Dendritic cell treated with granulocyte-macrophage colony-stimulating factor and Interleukin-4, amounts not matched to agents 40 ng/mL and 50 ng/mL, for 4 days (primary cell): ENCODE results near the gene KLHL24.
"Not testable (repeated sequence)": the region's sequence is repeated elsewhere in the genome, so short reads cannot be mapped to it uniquely, and the experiment has no call there.

Source experiments
- H3K27ac Mint-ChIP-seq: one replicate; pipeline ENCODE4 v1.8.0; 2022; ENCODE audit warnings: mild to moderate bottlenecking, mixed read lengths
- H3K27me3 Mint-ChIP-seq: one replicate; pipeline ENCODE4 v1.8.0; 2022; ENCODE audit warnings: mild to moderate bottlenecking, mixed read lengths
- H3K36me3 Mint-ChIP-seq: one replicate; pipeline ENCODE4 v1.8.0; 2022; ENCODE audit warnings: low read depth, mixed read lengths
- H3K4me1 Mint-ChIP-seq: one replicate; pipeline ENCODE4 v1.8.0; 2022; ENCODE audit warnings: low read depth, mixed read lengths
- H3K4me3 Mint-ChIP-seq: one replicate; pipeline ENCODE4 v1.8.0; 2022; ENCODE audit warnings: mild to moderate bottlenecking, moderate library complexity, mixed read lengths
- H3K9me3 Mint-ChIP-seq: one replicate; pipeline ENCODE4 v1.8.0; 2022; ENCODE audit warnings: mixed read lengths
- intact Hi-C: fragments of 100-400 bp; cut with micrococcal nuclease; formaldehyde crosslinking; loops from one replicate; pipeline ENCODE4 v1.15.0; 2022

Gene KLHL24, protein sequence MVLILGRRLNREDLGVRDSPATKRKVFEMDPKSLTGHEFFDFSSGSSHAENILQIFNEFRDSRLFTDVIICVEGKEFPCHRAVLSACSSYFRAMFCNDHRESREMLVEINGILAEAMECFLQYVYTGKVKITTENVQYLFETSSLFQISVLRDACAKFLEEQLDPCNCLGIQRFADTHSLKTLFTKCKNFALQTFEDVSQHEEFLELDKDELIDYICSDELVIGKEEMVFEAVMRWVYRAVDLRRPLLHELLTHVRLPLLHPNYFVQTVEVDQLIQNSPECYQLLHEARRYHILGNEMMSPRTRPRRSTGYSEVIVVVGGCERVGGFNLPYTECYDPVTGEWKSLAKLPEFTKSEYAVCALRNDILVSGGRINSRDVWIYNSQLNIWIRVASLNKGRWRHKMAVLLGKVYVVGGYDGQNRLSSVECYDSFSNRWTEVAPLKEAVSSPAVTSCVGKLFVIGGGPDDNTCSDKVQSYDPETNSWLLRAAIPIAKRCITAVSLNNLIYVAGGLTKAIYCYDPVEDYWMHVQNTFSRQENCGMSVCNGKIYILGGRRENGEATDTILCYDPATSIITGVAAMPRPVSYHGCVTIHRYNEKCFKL

GRCh38 chr3:183635431-183636220 is at the start of gene KLHL24:
TSS of gene KLHL24 (plus strand) at chr3:183635623. CDS start at chr3:183650357, 14,734 bp downstream.
- Mint-ChIP-seq H3K9me3 (no peaks in the 10 kb centered on the region), H3K4me1 (peaks cover 26% of the 10 kb centered on the region), H3K27ac (peak within 1 kb of the TSS; percentile 95), H3K27me3 (no peaks in the 10 kb centered on the region), H3K4me3 (peak within 1 kb of the TSS; percentile 93), H3K36me3 (peaks cover 8% of the 10 kb centered on the region)
- intact Hi-C loops, result loop anchor here (2.0 to 5.0 kb wide), 2 partner anchors 63 to 128 kb away; no protein-coding TSS in a partner anchor

- no peak overlapping the region for H3K4me3 Mint-ChIP-seq
- peaks cover 8% of the 10 kb centered on the region for H3K9me3 Mint-ChIP-seq
- H3K27ac Mint-ChIP-seq, result peak overlapping the region; percentile 62
- peaks cover 35% of the 10 kb centered on the region for H3K4me1 Mint-ChIP-seq
- H3K27me3 Mint-ChIP-seq, result no peaks in the 10 kb centered on the region
- no peaks in the 10 kb centered on the region for H3K36me3 Mint-ChIP-seq
- intact Hi-C loops, result no loop called here
Measured at GRCh38 chr3:183586477-183586876, 48.9 kb upstream of the KLHL24 start.

DNA sequence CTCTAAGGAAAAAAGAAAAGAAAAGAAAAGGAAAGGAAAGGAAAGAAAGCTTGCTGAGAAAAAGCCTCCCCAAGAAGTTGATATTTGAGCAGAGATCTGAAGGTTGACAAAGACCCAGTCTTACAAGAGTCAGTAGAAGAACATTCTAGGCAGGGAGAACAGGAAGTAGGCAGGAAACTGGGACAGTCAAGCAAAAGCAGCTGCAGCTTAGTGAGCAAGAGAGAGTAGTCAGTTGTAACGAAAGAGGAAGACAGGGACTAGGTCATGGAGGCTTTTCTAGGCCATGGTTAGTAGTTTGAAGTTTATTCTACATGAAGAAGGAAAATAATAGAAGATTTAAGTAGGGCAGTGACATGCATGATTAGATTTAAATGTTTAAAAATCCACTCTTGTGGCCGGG is 48.1 kb upstream of the KLHL24 start:
- Mint-ChIP-seq H3K27ac (peak overlapping the region; percentile 62), H3K4me1 (peaks cover 43% of the 10 kb centered on the region), H3K4me3 (no peak overlapping the region), H3K9me3 (peaks cover 8% of the 10 kb centered on the region), H3K27me3 (no peaks in the 10 kb centered on the region), H3K36me3 (no peaks in the 10 kb centered on the region)
- intact Hi-C loops, result no loop called here

GRCh38 chr3:183590442-183590841 is 45.0 kb upstream of the KLHL24 start:
- intact Hi-C loops, result no loop called here
- H3K27me3 Mint-ChIP-seq, result no peaks in the 10 kb centered on the region
- no peak overlapping the region for H3K27ac Mint-ChIP-seq
- no peaks in the 10 kb centered on the region for H3K36me3 Mint-ChIP-seq
- peaks cover 51% of the 10 kb centered on the region for H3K4me1 Mint-ChIP-seq
- H3K9me3 Mint-ChIP-seq, result peaks cover 8% of the 10 kb centered on the region
- H3K4me3 Mint-ChIP-seq, result no peak overlapping the region

DNA sequence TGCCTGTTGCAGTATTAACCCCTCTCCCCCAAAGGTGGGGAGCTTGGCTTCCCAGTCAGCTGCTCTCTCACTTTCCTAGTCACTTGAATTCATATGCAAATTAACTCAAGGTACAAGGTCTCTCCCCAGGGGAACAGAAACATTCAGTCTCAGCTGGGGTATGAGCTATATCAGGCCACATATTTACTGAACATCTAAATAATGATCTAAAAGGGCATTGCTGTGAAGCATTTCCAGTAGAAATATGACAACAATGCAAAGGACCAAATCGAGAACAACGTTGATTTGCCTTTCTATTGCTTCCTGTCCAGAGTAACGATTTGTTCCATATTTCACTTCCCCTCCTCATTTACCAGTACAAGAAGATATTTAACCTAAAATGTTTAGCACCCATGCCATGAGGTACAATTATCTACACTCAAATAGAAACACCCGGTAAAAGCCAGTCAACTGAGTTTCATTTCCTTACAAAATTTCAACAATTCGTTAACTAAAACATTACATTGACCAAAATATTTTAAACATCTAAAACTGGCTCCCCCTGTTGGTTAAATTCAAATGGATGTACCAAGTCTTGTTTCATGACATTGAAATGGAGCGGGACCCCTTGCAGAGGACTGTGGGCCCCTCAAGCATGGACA is 43.4 kb upstream of the KLHL24 start:
- peaks cover 14% of the 10 kb centered on the region for H3K9me3 Mint-ChIP-seq
- H3K27ac Mint-ChIP-seq, result peak overlapping the region; percentile 12
- peaks cover 42% of the 10 kb centered on the region for H3K4me1 Mint-ChIP-seq
- intact Hi-C loops, result loop anchor here (1.0 kb wide), 1 partner anchor 123 kb away; no protein-coding TSS in a partner anchor
- H3K27me3 Mint-ChIP-seq, result no peaks in the 10 kb centered on the region
- no peaks in the 10 kb centered on the region for H3K36me3 Mint-ChIP-seq
- peak overlapping the region; percentile 17 for H3K4me3 Mint-ChIP-seq

- intact Hi-C loops, result loop anchor here (1.0 kb wide), 1 partner anchor 124 kb away; no protein-coding TSS in a partner anchor
- H3K9me3 Mint-ChIP-seq, result peaks cover 18% of the 10 kb centered on the region
- H3K4me1 Mint-ChIP-seq, result peaks cover 34% of the 10 kb centered on the region
- H3K36me3 Mint-ChIP-seq, result peaks cover under 1% of the 10 kb centered on the region
- no peak overlapping the region for H3K4me3 Mint-ChIP-seq
- peak overlapping the region; percentile 12 for H3K27ac Mint-ChIP-seq
- H3K27me3 Mint-ChIP-seq, result no peaks in the 10 kb centered on the region
Measured at GRCh38 chr3:183592821-183593220, 42.6 kb upstream of the KLHL24 start.

DNA sequence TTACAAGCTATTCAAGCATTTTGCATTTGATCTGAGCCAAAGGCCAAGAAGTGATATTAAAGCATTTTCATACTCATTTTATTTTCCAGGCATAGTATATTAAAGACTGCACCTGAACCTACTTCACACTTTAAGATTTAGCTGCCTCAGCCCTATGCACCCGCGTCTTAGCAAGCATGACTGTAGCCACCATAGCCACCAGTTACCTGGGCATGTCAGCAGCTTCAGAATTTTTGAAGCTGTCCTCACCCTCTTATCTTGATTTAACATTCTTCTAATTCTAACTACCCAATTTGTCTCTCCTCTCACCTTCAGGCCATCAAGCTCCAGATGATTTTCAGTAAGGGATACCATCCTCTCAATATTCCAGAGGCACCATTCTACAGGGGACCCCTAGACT is 40.8 kb upstream of the KLHL24 start:
- H3K36me3 Mint-ChIP-seq, result peaks cover 6% of the 10 kb centered on the region
- intact Hi-C loops, result no loop called here
- peaks cover 26% of the 10 kb centered on the region for H3K4me1 Mint-ChIP-seq
- no peak overlapping the region for H3K27ac Mint-ChIP-seq
- no peaks in the 10 kb centered on the region for H3K27me3 Mint-ChIP-seq
- no peak overlapping the region for H3K4me3 Mint-ChIP-seq
- peaks cover 23% of the 10 kb centered on the region for H3K9me3 Mint-ChIP-seq

DNA sequence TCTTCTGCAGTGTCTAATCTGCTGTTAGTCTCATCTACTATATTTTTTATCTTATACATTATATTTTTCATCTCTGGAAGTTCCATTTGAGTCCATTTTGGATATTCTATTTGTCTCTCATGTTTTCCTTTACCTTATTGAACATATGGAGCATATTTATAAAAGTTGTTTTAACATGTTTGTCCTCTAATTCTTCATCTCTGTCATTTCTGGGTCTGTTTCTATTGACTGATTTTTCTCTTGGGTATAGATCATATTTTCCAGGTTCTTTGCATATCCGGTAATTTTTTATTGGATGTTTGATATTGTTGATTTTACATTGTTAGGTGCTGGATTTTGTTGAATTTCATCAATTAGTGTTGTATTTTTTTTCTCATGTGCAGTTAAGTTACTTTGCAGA is 37.5 kb upstream of the KLHL24 start:
- H3K4me1 Mint-ChIP-seq, result peaks cover 1% of the 10 kb centered on the region
- H3K36me3 Mint-ChIP-seq, result peaks cover 6% of the 10 kb centered on the region
- intact Hi-C loops, result no loop called here
- no peaks in the 10 kb centered on the region for H3K27me3 Mint-ChIP-seq
- H3K27ac Mint-ChIP-seq, result no peak overlapping the region
- H3K9me3 Mint-ChIP-seq, result peaks cover 23% of the 10 kb centered on the region
- H3K4me3 Mint-ChIP-seq, result no peak overlapping the region

- H3K4me1 Mint-ChIP-seq, intact Hi-C loops, H3K4me3 Mint-ChIP-seq, H3K9me3 Mint-ChIP-seq, H3K36me3 Mint-ChIP-seq, H3K27me3 Mint-ChIP-seq, H3K27ac Mint-ChIP-seq: not testable (repeated sequence)
Measured at GRCh38 chr3:183611326-183611725, 24.1 kb upstream of the KLHL24 start.

- Mint-ChIP-seq H3K27me3 (no peaks in the 10 kb centered on the region), H3K9me3 (no peaks in the 10 kb centered on the region), H3K4me3 (no peak overlapping the region), H3K27ac (no peak overlapping the region), H3K4me1 (no peaks in the 10 kb centered on the region), H3K36me3 (no peaks in the 10 kb centered on the region)
- intact Hi-C loops, result no loop called here
Measured at GRCh38 chr3:183613366-183614285, 21.8 kb upstream of the KLHL24 start.

- Mint-ChIP-seq H3K27me3 (no peaks in the 10 kb centered on the region), H3K4me1 (no peaks in the 10 kb centered on the region), H3K36me3 (no peaks in the 10 kb centered on the region), H3K9me3 (no peaks in the 10 kb centered on the region), H3K4me3 (no peak overlapping the region), H3K27ac (no peak overlapping the region)
- intact Hi-C loops, result no loop called here
Measured at GRCh38 chr3:183618542-183618941, 16.9 kb upstream of the KLHL24 start.

- Mint-ChIP-seq H3K4me3 (no peak overlapping the region), H3K27me3 (no peaks in the 10 kb centered on the region), H3K9me3 (no peaks in the 10 kb centered on the region), H3K4me1 (no peaks in the 10 kb centered on the region), H3K27ac (no peak overlapping the region), H3K36me3 (no peaks in the 10 kb centered on the region)
- intact Hi-C loops, result no loop called here
Measured at GRCh38 chr3:183619010-183619409, 16.4 kb upstream of the KLHL24 start.
